ENCODE data around the gene GRID1.

- no peak for TF ChIP-seq CTCF (IDR thresholded peaks at IDR 0.05)
- TF ChIP-seq POLR2A (IDR thresholded peaks at IDR 0.05) = no peak
These were observed 144.3 kb downstream of the GRID1 start for GRCh38 chr10:86222336-86222650.
